ENCODE data around the gene ERCC2. TPM values are rescaled to one million over a fixed set of nuclear protein-coding genes. Genes with fewer than 3 reads are reported as not detected.

Gene ERCC2
- total and polyA plus RNA-seq, 2 experiments from 2014 or later: 33.3 to 81.1 TPM

DNA sequence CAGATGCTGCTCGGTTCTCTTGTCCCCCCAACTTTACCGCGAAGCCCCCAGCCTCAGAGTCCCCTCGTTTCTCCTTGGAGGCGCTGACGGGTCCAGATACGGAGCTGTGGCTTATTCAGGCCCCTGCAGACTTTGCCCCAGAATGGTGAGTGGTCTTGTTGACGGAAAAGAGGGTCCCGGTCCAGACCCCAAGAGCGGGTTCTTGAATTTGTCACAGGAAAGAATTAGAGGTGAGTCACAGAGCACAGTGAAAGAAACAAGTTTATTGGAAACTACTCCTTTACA lies 36.7 kb upstream of the ERCC2 start:
- Mint-ChIP-seq H3K9me3 (no peaks in the 10 kb centered on the region; the same call in 2 of the 3 replicates), H3K4me1 (peaks cover 26% of the 10 kb centered on the region), H3K27ac (no peak overlapping the region), H3K27me3 (ENCODE audit: insufficient read depth, low read depth, poor library complexity) (peaks cover 38% of the 10 kb centered on the region), H3K4me3 (peak overlapping the region; percentile 97), H3K36me3 (ENCODE audit: low read depth) (peaks cover 33% of the 10 kb centered on the region)
- Histone ChIP-seq H2AFZ (peak overlapping the region; percentile 92; the same call in 1 of the 2 replicates), H3K9me2 (ENCODE audit: insufficient read depth) (no peaks in the 10 kb centered on the region), H3K27ac (ENCODE audit: low read depth) (no peak overlapping the region), H3K4me3 (peak overlapping the region; percentile 88), H3K4me1 (ENCODE audit: insufficient read depth) (peaks cover 20% of the 10 kb centered on the region), H4K20me1 (replicated peaks; ENCODE audit: insufficient read depth) (peaks cover 11% of the 10 kb centered on the region; the same call in 1 of the 2 replicates), H3F3A (replicated peaks; ENCODE audit: low read depth) (peaks cover 28% of the 10 kb centered on the region; the same call in 1 of the 2 replicates), H3K4me2 (peak overlapping the region; percentile 99), H3K79me2 (replicated peaks; ENCODE audit: insufficient read depth) (peaks cover 13% of the 10 kb centered on the region), H3K27me3 (ENCODE audit: insufficient read depth) (peaks cover 17% of the 10 kb centered on the region), H3K36me3 (ENCODE audit: insufficient read depth) (no peaks in the 10 kb centered on the region)
- TF ChIP-seq EZH2 (IDR thresholded peaks at IDR 0.05; ENCODE audit: low read depth, unreplicated experiment): no peak
- TF ChIP-seq ZNF462 (CRISPR knock-in tag; IDR thresholded peaks at IDR 0.05): no peak
- TF ChIP-seq CREB1 (CRISPR knock-in tag; IDR thresholded peaks at IDR 0.05; ENCODE audit: low read depth): no peak
- TF ChIP-seq EZH2phosphoT487 (IDR thresholded peaks at IDR 0.05; ENCODE audit: unreplicated experiment): no peak
- no peak for TF ChIP-seq POLR2AphosphoS5 (IDR thresholded peaks at IDR 0.05; ENCODE audit: low read depth)
- no peak for TF ChIP-seq ZNF114 (CRISPR knock-in tag; IDR thresholded peaks at IDR 0.05)
- ATAC-seq (no peak), DNase-seq (ENCODE audit: low spot score) (no peak)

Measured in GM23338 (cell line).